GM12891 (cell line): ENCODE results near the gene ZNF836.

Experiments used
- DNase-seq: peaks from one replicate; pipeline ENCODE4 v3.0.0; 2011; ENCODE audit warnings: low spot score; ENCODE audit not compliant: insufficient read length
- FAIRE-seq: peaks from 2 replicates; lab custom pipeline; 2011; peaks lifted over from hg19 to GRCh38; lab: Jason Lieb, UNC
- PAX5 ChIP-seq: IDR thresholded peaks from 2 replicates; pipeline ENCODE4 v1.6.1; 2011; ENCODE audit warnings: low read length, moderate library complexity, mild to moderate bottlenecking; ENCODE audit not compliant: insufficient read depth, severe bottlenecking
- POLR2A ChIP-seq: IDR thresholded peaks from 2 replicates; pipeline ENCODE4 v1.6.1; 2011; ENCODE audit warnings: low read depth, low read length, control low read depth
- POLR2AphosphoS5 ChIP-seq: IDR thresholded peaks from 2 replicates; pipeline ENCODE4 v1.6.1; 2011; ENCODE audit warnings: low read depth, low read length, control low read depth
- POU2F2 ChIP-seq: IDR thresholded peaks from 2 replicates; pipeline ENCODE4 v1.6.1; 2011; ENCODE audit warnings: low read depth, mild to moderate bottlenecking, control low read depth, low read length, moderate library complexity
- SPI1 ChIP-seq: IDR thresholded peaks from 2 replicates; pipeline ENCODE4 v1.6.1; 2011; ENCODE audit warnings: low read depth, low read length, control low read depth
- TAF1 ChIP-seq: IDR thresholded peaks from 2 replicates; pipeline ENCODE4 v1.6.1; 2011; ENCODE audit warnings: low read depth, low read length, control low read depth

The ZNF836 gene

GRCh38 chr19:52140032-52140710 is 31.2 kb downstream of the ZNF836 start:
- no peak for TF ChIP-seq TAF1
- no peak for TF ChIP-seq SPI1
- DNase-seq (no peak), FAIRE-seq (no peak)

DNA sequence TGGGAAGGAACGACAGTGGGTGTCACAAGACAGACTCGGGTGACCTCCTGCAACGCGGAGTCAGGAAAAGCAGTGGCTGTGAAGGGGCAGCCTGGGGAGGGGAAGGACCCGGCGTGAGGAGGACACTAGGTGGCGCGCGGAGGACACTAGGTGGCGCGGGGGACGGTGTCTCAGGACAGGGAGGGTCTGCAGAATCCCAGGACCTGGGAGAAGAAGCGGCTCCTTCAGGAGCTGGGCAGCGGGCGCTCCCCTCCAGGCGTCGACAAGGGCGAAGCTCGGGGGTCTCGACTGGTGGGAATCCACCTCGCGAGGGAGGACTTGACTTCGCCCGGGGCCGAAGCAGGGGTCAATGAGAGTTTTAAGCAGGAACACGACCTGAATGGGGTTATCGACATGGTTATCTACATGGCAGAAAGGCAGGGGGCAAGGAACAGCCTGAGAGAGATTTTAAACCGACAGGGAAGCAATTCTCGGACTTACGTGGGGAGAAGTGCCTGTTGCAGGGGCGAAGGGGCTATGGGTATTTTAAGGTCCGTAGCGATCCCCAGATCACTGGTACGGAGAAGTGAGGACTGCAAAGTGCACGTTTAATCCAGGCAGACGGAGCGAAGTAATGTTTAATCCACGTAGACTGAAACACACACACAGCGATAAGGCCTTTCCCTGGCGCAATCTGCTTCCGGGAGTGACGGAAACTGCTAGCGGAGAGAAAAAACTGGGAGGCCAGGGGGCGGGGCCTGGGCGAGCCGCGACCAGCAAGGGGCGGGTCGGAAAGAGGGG is 32.0 kb downstream of the ZNF836 start, which contains the start of gene ZNF616:
Gene ZNF616 (minus strand): TSS at position 687 of the 780 bp plus-strand sequence. CDS start 9,426 bp downstream, outside the sequence.
- TF ChIP-seq POU2F2: no peak
- peak; percentile 72 for TF ChIP-seq POLR2A
- TF ChIP-seq SPI1: no peak
- TF ChIP-seq POLR2AphosphoS5: peak; percentile 55; the same call in 1 of the 2 replicates

DNA sequence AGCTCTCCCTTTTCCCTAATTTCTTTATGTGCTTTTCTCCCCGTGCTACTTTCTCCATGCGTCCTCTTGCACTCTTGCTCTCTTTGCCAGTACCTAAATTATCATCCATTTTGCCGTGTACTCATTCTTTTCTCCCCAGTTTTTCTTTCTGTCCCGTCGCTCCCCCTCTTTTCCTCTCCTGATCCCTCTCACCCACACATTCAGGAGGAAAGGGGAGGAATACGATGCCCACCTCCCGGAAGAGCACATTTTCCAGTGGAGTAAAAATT is 32.5 kb downstream of the ZNF836 start:
- FAIRE-seq (no peak), DNase-seq (no peak)
- TF ChIP-seq POU2F2 (no peak), POLR2AphosphoS5 (no peak), POLR2A (no peak), SPI1 (no peak), PAX5 (no peak), TAF1 (no peak)

More for the DNA sequence above, 32.0 kb downstream of the ZNF836 start, which contains the start of gene ZNF616:
- FAIRE-seq (peak; percentile 91), DNase-seq (peak; percentile 86)

- FAIRE-seq (no peak), DNase-seq (peak; percentile 13)
- TF ChIP-seq POLR2A (no peak), POU2F2 (no peak), SPI1 (no peak), POLR2AphosphoS5 (no peak), PAX5 (no peak), TAF1 (no peak)
Measured at GRCh38 chr19:52138278-52138982, 33.0 kb downstream of the ZNF836 start.

DNA sequence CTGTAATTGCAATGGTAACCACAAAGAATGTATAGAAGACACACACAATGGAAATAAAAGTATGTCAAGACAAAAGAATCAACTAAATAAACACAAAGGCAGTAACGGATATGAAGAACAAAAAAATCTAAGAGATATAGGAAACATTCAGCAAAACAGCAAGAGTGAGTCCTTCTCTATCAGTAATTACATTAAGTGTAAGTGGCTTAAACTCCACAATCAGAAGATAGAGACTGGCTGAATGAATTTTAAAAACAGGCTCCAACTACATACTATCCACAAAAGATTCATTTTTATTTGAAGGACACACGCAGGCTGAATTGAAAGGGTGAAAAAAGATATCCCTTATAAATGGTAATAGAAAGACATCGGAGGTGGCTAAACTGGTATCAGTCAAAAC is 51.1 kb downstream of the ZNF836 start:
- DNase-seq: no peak
- no peak for FAIRE-seq
- TF ChIP-seq SPI1: no peak

GRCh38 chr19:52115526-52116053 is 55.8 kb downstream of the ZNF836 start:
- DNase-seq (no peak), FAIRE-seq (no peak)
- TF ChIP-seq SPI1 (no peak), TAF1 (no peak), POU2F2 (no peak), POLR2AphosphoS5 (no peak), PAX5 (no peak), POLR2A (no peak)

GRCh38 chr19:52114691-52115090 is 56.7 kb downstream of the ZNF836 start:
- FAIRE-seq: no peak
- TF ChIP-seq POLR2A (no peak), TAF1 (no peak), SPI1 (no peak), PAX5 (no peak), POLR2AphosphoS5 (no peak), POU2F2 (no peak)
- no peak for DNase-seq

- no peak for FAIRE-seq
Measured at GRCh38 chr19:52112624-52113023, 58.8 kb downstream of the ZNF836 start.

DNA sequence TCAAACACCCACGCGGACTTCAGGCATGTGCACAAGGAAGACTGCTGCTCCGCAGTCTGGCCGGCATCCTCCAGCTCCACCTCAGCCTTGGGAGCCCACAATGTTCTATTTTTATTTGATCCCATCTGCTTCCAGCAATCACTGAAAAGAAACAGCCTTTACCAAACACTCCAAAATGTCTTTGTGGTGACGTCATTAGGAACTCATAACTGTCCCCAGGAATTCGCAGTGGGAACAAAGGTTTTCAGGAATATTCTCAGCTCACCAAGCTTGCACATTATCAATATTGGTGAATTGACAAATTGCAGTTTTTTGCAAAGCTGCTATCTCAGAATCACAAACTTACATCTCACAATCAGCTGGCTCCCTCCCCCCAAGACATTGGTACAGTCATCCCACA is 60.6 kb downstream of the ZNF836 start:
- FAIRE-seq (no peak), DNase-seq (no peak)
- no peak for TF ChIP-seq POU2F2
- TF ChIP-seq POLR2AphosphoS5: no peak
- no peak for TF ChIP-seq TAF1
- TF ChIP-seq PAX5: no peak
- TF ChIP-seq POLR2A: no peak
- TF ChIP-seq SPI1: no peak

More at GRCh38 chr19:52112624-52113023, 58.8 kb downstream of the ZNF836 start:
- no peak for DNase-seq
- TF ChIP-seq POU2F2 (no peak), SPI1 (no peak), POLR2A (no peak), POLR2AphosphoS5 (no peak), PAX5 (no peak), TAF1 (no peak)
